ENCODE measurements around the gene CLEC4A.
"Not testable (repeated sequence)": the region's sequence is repeated elsewhere in the genome, so short reads cannot be mapped to it uniquely, and the experiment has no call there.

DNA sequence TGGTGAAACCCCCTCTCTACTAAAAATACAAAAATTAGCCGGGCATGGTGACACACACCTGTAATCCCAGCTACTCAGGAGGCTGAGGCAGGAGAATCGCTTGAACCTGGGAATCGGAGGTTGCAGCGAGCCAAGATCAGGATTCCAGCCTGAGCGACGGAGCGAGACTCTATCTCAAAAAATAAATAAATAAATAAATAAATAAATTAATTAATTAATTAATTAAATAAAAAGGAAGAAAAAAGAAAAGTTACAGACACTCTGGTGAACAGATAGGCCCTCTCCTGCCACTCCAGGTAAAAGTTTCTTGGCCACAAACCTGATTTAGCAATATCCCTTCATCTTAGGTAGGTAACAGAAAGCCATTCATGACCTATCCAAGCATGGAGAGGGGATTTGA is 59.5 kb downstream of the CLEC4A start:
- TF ChIP-seq, protein P1, sequence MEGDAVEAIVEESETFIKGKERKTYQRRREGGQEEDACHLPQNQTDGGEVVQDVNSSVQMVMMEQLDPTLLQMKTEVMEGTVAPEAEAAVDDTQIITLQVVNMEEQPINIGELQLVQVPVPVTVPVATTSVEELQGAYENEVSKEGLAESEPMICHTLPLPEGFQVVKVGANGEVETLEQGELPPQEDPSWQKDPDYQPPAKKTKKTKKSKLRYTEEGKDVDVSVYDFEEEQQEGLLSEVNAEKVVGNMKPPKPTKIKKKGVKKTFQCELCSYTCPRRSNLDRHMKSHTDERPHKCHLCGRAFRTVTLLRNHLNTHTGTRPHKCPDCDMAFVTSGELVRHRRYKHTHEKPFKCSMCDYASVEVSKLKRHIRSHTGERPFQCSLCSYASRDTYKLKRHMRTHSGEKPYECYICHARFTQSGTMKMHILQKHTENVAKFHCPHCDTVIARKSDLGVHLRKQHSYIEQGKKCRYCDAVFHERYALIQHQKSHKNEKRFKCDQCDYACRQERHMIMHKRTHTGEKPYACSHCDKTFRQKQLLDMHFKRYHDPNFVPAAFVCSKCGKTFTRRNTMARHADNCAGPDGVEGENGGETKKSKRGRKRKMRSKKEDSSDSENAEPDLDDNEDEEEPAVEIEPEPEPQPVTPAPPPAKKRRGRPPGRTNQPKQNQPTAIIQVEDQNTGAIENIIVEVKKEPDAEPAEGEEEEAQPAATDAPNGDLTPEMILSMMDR (IDR thresholded peaks at IDR 0.05 in 2 of 3, conservative IDR thresholded peaks at IDR 0.05 in 1 of 3; ENCODE audit: control insufficient read depth in 2 of 3, extremely low read depth in 1 of 3, insufficient read depth in 1 of 3, low read depth in 3 of 3, low read length in 3 of 3), result not testable (repeated sequence)
- TF ChIP-seq, protein P2, sequence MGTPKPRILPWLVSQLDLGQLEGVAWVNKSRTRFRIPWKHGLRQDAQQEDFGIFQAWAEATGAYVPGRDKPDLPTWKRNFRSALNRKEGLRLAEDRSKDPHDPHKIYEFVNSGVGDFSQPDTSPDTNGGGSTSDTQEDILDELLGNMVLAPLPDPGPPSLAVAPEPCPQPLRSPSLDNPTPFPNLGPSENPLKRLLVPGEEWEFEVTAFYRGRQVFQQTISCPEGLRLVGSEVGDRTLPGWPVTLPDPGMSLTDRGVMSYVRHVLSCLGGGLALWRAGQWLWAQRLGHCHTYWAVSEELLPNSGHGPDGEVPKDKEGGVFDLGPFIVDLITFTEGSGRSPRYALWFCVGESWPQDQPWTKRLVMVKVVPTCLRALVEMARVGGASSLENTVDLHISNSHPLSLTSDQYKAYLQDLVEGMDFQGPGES (IDR thresholded peaks at IDR 0.05), result not testable (repeated sequence)
- TF ChIP-seq SRF (IDR thresholded peaks at IDR 0.05; ENCODE audit: low read depth in 2 of 2, low read length in 2 of 2); TAF1 (IDR thresholded peaks at IDR 0.05; ENCODE audit: borderline replicate concordance, low read depth, low read length); SMC3 (IDR thresholded peaks at IDR 0.05; ENCODE audit: borderline replicate concordance, low read length); STAT1 (conservative IDR thresholded peaks at IDR 0.05); KDM1A (IDR thresholded peaks at IDR 0.05; ENCODE audit: borderline replicate concordance); CREM (IDR thresholded peaks at IDR 0.05; ENCODE audit: low read depth); POLR2A (IDR thresholded peaks at IDR 0.05; ENCODE audit: low read depth, low read length); POLR2AphosphoS5 (IDR thresholded peaks at IDR 0.05; ENCODE audit: low read length): not testable (repeated sequence)
- TF ChIP-seq, protein P3, sequence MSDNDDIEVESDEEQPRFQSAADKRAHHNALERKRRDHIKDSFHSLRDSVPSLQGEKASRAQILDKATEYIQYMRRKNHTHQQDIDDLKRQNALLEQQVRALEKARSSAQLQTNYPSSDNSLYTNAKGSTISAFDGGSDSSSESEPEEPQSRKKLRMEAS (IDR thresholded peaks at IDR 0.05; ENCODE audit: low read depth, low read length), result not testable (repeated sequence)
